ENCODE measurements around the gene KRTAP5-8.

DNA sequence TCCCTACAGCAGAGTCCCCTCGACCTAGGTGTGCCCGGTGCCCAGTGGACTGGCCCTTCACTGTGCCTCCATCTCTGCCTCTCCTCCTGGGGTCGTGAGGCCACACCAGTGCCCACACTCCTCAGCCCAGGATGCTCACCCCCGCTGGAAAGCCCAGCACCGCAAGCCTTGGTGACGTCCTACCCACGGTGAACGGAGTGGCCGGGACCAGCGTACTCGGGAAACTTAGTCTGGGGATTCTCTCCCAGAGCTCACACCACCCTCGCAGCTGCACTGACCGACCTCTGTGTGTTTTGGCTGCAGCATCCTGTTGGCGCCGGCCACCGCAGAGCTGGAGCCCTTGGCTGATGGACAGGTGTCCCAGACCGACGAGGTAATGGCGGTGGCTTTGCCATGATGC, 46.3 kb upstream of the KRTAP5-8 start:
- TF ChIP-seq, protein P1, sequence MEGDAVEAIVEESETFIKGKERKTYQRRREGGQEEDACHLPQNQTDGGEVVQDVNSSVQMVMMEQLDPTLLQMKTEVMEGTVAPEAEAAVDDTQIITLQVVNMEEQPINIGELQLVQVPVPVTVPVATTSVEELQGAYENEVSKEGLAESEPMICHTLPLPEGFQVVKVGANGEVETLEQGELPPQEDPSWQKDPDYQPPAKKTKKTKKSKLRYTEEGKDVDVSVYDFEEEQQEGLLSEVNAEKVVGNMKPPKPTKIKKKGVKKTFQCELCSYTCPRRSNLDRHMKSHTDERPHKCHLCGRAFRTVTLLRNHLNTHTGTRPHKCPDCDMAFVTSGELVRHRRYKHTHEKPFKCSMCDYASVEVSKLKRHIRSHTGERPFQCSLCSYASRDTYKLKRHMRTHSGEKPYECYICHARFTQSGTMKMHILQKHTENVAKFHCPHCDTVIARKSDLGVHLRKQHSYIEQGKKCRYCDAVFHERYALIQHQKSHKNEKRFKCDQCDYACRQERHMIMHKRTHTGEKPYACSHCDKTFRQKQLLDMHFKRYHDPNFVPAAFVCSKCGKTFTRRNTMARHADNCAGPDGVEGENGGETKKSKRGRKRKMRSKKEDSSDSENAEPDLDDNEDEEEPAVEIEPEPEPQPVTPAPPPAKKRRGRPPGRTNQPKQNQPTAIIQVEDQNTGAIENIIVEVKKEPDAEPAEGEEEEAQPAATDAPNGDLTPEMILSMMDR (IDR thresholded peaks at IDR 0.05): no peak
- no peak for TF ChIP-seq POLR2A (IDR thresholded peaks at IDR 0.05)

All from adrenal gland (tissue), 5 donors.